Measurements from ENCODE around the gene SEL1L3.
A peak's percentile ranks its signal among the peaks of the same experiment; 100 is the strongest.

The SEL1L3 gene

DNA sequence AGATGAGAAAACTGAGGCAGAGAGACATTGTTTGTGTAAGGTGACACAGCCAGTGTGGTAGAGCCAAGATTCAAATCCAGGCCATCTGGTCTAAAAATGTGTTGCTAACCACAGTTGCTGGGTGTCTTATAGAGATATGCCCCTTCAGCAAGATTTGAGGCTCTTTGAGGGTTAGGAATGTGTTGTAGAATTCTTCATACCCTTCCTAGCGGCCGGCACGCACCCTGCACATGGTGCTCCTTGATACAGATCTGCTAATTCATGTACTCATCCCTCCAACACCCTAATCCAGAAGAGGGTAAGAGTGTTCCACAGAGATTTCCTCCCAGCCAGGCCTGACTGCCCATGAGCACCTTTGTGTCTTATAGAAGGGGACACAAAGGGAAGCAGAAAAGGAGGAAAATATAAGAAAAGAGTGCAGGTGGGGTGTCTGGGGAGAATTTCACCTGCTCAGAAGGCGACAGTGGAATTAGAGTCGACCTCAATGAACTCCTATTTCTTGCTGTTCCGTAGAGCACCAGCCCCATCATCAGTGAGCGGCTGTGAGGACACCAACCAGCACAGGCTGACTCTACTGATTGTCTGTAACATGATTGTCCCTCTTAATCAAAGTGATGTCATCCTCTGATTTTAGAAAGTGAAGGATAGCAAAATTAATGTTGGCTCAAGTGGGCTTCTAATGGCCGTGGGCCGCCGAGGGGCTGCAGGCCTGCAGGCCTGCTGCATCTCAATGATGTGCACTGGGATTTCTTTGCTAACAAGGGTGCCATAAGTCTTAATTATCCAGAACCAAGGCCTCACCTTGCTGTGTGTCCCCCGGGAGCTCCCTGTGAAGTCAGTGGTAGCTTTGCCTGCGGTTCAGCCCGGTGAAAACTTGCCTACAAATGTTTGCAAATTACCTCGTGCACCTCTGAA, 27.1 kb upstream of the SEL1L3 start:
- Histone ChIP-seq H2AFZ (ENCODE audit: low read depth, low read length) (no peak overlapping the region), H2BK15ac (ENCODE audit: low read depth, poor library complexity, severe bottlenecking) (no peak overlapping the region), H3K36me3 (ENCODE audit: control insufficient read depth in 1 of 2, insufficient read depth in 2 of 2, low read depth in 1 of 2, low read length in 2 of 2) (no peaks in the 10 kb centered on the region), H4K91ac (ENCODE audit: low read length) (no peak overlapping the region), H3K14ac (ENCODE audit: low read length in 2 of 2) (no peak overlapping the region), H3K79me1 (replicated peaks; ENCODE audit: low read length, poor library complexity, severe bottlenecking) (no peaks in the 10 kb centered on the region), H2AK5ac (ENCODE audit: low read length, severe bottlenecking) (no peak overlapping the region), H3K9me3 (ENCODE audit: control insufficient read depth, low read length) (no peaks in the 10 kb centered on the region), H3K9ac (ENCODE audit: low read length) (no peak overlapping the region), H3K18ac (ENCODE audit: low read depth in 1 of 2, low read length in 2 of 2) (no peak overlapping the region), H2BK120ac (ENCODE audit: low read depth, low read length) (no peak overlapping the region), H2BK12ac (ENCODE audit: low read length in 2 of 2) (no peak overlapping the region), H2BK5ac (ENCODE audit: low read depth, low read length, poor library complexity, severe bottlenecking) (no peak overlapping the region), H3K23ac (ENCODE audit: low read length in 2 of 2) (no peak overlapping the region), H3K27me3 (ENCODE audit: control insufficient read depth in 1 of 2, insufficient read depth in 1 of 2, low read length in 2 of 2) (no peaks in the 10 kb centered on the region), H3K4me1 (ENCODE audit: control insufficient read depth, insufficient read depth, low read depth, low read length) (peaks cover 5% of the 10 kb centered on the region), H3K4ac (ENCODE audit: low read depth in 1 of 2, low read length in 2 of 2) (no peak overlapping the region), H3K4me2 (ENCODE audit: low read length, poor library complexity, severe bottlenecking) (no peak overlapping the region), H4K8ac (ENCODE audit: low read length) (no peak overlapping the region), H3K27ac (ENCODE audit: low read length, poor library complexity, severe bottlenecking) (no peak overlapping the region), H3K4me3 (ENCODE audit: insufficient read depth in 1 of 2, low read depth in 1 of 2, low read length in 2 of 2) (no peak overlapping the region)
- 94% methylated on average over 14 of the region's 14 CpGs for WGBS
- DNase-seq = no peak

DNA sequence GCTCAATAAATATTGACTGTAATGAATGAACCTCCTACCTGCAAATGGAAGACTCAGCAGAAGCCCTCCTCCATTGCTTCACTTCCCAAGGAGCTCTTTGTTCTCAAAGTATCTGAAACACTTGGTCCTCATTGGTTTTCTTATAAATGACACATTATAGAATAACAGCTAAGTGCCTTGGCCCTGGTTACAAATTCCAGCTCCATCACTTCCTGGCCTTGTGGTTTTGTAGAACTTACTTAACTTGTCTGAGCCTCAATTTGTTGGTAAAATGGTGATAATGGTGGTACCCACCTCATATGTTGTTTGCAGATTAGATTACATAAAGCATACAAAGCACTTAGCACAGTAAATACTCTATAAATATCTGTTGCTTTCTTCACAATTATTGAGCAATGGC, 26.0 kb upstream of the SEL1L3 start:
- no peak overlapping the region for H3K23ac ChIP-seq (ENCODE audit: low read length in 2 of 2)
- H3K4me3 ChIP-seq (ENCODE audit: insufficient read depth in 1 of 2, low read depth in 1 of 2, low read length in 2 of 2) = no peak overlapping the region
- no peaks in the 10 kb centered on the region for H3K9me3 ChIP-seq (ENCODE audit: control insufficient read depth, low read length)

DNA sequence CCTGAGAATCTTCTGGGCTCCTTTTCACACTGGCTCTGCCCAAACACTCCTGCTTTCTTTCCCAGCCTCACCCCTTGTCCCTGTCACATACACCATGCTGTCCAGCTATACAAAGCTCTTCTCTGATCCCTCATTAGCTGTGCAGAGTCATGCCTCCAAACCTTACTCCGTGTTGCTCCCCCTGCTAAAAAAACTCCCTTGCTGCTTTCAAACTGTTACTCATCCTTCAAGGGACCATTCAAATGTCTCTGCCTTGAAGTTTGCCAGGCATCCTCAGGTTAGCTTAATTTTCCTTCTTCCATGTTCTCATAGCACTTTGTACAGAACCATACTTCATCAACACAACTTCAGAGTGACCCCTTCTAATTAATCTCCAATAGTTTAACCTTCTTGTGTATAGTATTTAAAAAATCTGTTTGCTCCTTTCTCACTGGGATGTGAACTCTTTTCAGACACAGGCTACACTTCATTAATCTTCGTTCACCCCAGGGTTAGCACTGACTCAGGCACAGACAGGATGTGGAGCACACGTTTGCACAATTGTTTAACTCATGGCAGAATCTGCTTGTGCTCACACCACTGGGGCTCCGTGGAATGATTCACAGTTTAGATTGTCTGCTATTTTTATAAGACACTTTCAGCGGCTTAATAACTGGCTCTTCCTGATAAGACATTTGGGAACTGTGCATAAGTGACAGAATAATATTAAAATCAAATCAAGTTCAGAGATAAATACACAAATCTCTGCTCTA, 21.4 kb upstream of the SEL1L3 start:
- H3K27me3 ChIP-seq (ENCODE audit: control insufficient read depth in 1 of 2, insufficient read depth in 1 of 2, low read length in 2 of 2) = no peaks in the 10 kb centered on the region
- H3K9me3 ChIP-seq (ENCODE audit: control insufficient read depth, low read length) = no peaks in the 10 kb centered on the region
- H2BK5ac ChIP-seq (ENCODE audit: low read depth, low read length, poor library complexity, severe bottlenecking) = no peak overlapping the region
- peak overlapping the region; percentile 39 for H3K27ac ChIP-seq (ENCODE audit: low read length, poor library complexity, severe bottlenecking)
- no peak overlapping the region for H2BK15ac ChIP-seq (ENCODE audit: low read depth, poor library complexity, severe bottlenecking)
- no peak overlapping the region for H3K23ac ChIP-seq (ENCODE audit: low read length in 2 of 2)
- WGBS = 7% methylated on average over 4 of the region's 5 CpGs
- no peak overlapping the region for H3K18ac ChIP-seq (ENCODE audit: low read depth in 1 of 2, low read length in 2 of 2)
- H4K91ac ChIP-seq (ENCODE audit: low read length) = no peak overlapping the region
- no peak overlapping the region for H3K14ac ChIP-seq (ENCODE audit: low read length in 2 of 2)
- no peak overlapping the region for H2AK5ac ChIP-seq (ENCODE audit: low read length, severe bottlenecking)
- H2BK120ac ChIP-seq (ENCODE audit: low read depth, low read length) = no peak overlapping the region
- no peak overlapping the region for H4K8ac ChIP-seq (ENCODE audit: low read length)
- no peaks in the 10 kb centered on the region for H3K36me3 ChIP-seq (ENCODE audit: control insufficient read depth in 1 of 2, insufficient read depth in 2 of 2, low read depth in 1 of 2, low read length in 2 of 2)
- peaks cover 8% of the 10 kb centered on the region for H3K4me1 ChIP-seq (ENCODE audit: control insufficient read depth, insufficient read depth, low read depth, low read length)
- H3K4ac ChIP-seq (ENCODE audit: low read depth in 1 of 2, low read length in 2 of 2) = no peak overlapping the region
- DNase-seq = peak; percentile 84
- H3K4me3 ChIP-seq (ENCODE audit: insufficient read depth in 1 of 2, low read depth in 1 of 2, low read length in 2 of 2) = no peak overlapping the region
- H3K9ac ChIP-seq (ENCODE audit: low read length) = no peak overlapping the region
- H2BK12ac ChIP-seq (ENCODE audit: low read length in 2 of 2) = no peak overlapping the region
- H3K4me2 ChIP-seq (ENCODE audit: low read length, poor library complexity, severe bottlenecking) = peak overlapping the region; percentile 13
- H3K79me1 ChIP-seq (replicated peaks; ENCODE audit: low read length, poor library complexity, severe bottlenecking) = no peaks in the 10 kb centered on the region
- H2AFZ ChIP-seq (ENCODE audit: low read depth, low read length) = no peak overlapping the region

More for the DNA sequence above, 26.0 kb upstream of the SEL1L3 start:
- Histone ChIP-seq H2AFZ (ENCODE audit: low read depth, low read length) (no peak overlapping the region), H4K8ac (ENCODE audit: low read length) (no peak overlapping the region), H2BK5ac (ENCODE audit: low read depth, low read length, poor library complexity, severe bottlenecking) (no peak overlapping the region), H3K4me2 (ENCODE audit: low read length, poor library complexity, severe bottlenecking) (no peak overlapping the region), H3K36me3 (ENCODE audit: control insufficient read depth in 1 of 2, insufficient read depth in 2 of 2, low read depth in 1 of 2, low read length in 2 of 2) (no peaks in the 10 kb centered on the region), H2BK12ac (ENCODE audit: low read length in 2 of 2) (no peak overlapping the region), H4K91ac (ENCODE audit: low read length) (no peak overlapping the region), H3K27me3 (ENCODE audit: control insufficient read depth in 1 of 2, insufficient read depth in 1 of 2, low read length in 2 of 2) (no peaks in the 10 kb centered on the region), H3K4ac (ENCODE audit: low read depth in 1 of 2, low read length in 2 of 2) (no peak overlapping the region), H2AK5ac (ENCODE audit: low read length, severe bottlenecking) (no peak overlapping the region), H2BK15ac (ENCODE audit: low read depth, poor library complexity, severe bottlenecking) (no peak overlapping the region), H3K27ac (ENCODE audit: low read length, poor library complexity, severe bottlenecking) (no peak overlapping the region), H3K4me1 (ENCODE audit: control insufficient read depth, insufficient read depth, low read depth, low read length) (peaks cover 8% of the 10 kb centered on the region), H3K14ac (ENCODE audit: low read length in 2 of 2) (no peak overlapping the region), H3K18ac (ENCODE audit: low read depth in 1 of 2, low read length in 2 of 2) (no peak overlapping the region), H3K9ac (ENCODE audit: low read length) (no peak overlapping the region), H3K79me1 (replicated peaks; ENCODE audit: low read length, poor library complexity, severe bottlenecking) (no peaks in the 10 kb centered on the region), H2BK120ac (ENCODE audit: low read depth, low read length) (no peak overlapping the region)
- DNase-seq = peak; percentile 29

- no peak overlapping the region for H4K8ac ChIP-seq (ENCODE audit: low read length)
- H4K91ac ChIP-seq (ENCODE audit: low read length) = no peak overlapping the region
- H3K9me3 ChIP-seq (ENCODE audit: control insufficient read depth, low read length) = no peaks in the 10 kb centered on the region
- 86% methylated on average over 1 of the region's 2 CpGs for WGBS
- H2BK12ac ChIP-seq (ENCODE audit: low read length in 2 of 2) = no peak overlapping the region
- no peak overlapping the region for H3K4me2 ChIP-seq (ENCODE audit: low read length, poor library complexity, severe bottlenecking)
- H3K4me1 ChIP-seq (ENCODE audit: control insufficient read depth, insufficient read depth, low read depth, low read length) = peaks cover 8% of the 10 kb centered on the region
- H3K79me1 ChIP-seq (replicated peaks; ENCODE audit: low read length, poor library complexity, severe bottlenecking) = no peaks in the 10 kb centered on the region
- no peak overlapping the region for H2AK5ac ChIP-seq (ENCODE audit: low read length, severe bottlenecking)
- no peak overlapping the region for H2BK15ac ChIP-seq (ENCODE audit: low read depth, poor library complexity, severe bottlenecking)
- no peak overlapping the region for H3K18ac ChIP-seq (ENCODE audit: low read depth in 1 of 2, low read length in 2 of 2)
- H3K14ac ChIP-seq (ENCODE audit: low read length in 2 of 2) = no peak overlapping the region
- no peak overlapping the region for H3K4ac ChIP-seq (ENCODE audit: low read depth in 1 of 2, low read length in 2 of 2)
- H3K27ac ChIP-seq (ENCODE audit: low read length, poor library complexity, severe bottlenecking) = peak overlapping the region; percentile 39
- H3K9ac ChIP-seq (ENCODE audit: low read length) = no peak overlapping the region
- H3K4me3 ChIP-seq (ENCODE audit: insufficient read depth in 1 of 2, low read depth in 1 of 2, low read length in 2 of 2) = no peak overlapping the region
- H3K36me3 ChIP-seq (ENCODE audit: control insufficient read depth in 1 of 2, insufficient read depth in 2 of 2, low read depth in 1 of 2, low read length in 2 of 2) = no peaks in the 10 kb centered on the region
- no peaks in the 10 kb centered on the region for H3K27me3 ChIP-seq (ENCODE audit: control insufficient read depth in 1 of 2, insufficient read depth in 1 of 2, low read length in 2 of 2)
- H3K23ac ChIP-seq (ENCODE audit: low read length in 2 of 2) = no peak overlapping the region
- no peak for DNase-seq
- no peak overlapping the region for H2BK120ac ChIP-seq (ENCODE audit: low read depth, low read length)
- no peak overlapping the region for H2AFZ ChIP-seq (ENCODE audit: low read depth, low read length)
- H2BK5ac ChIP-seq (ENCODE audit: low read depth, low read length, poor library complexity, severe bottlenecking) = no peak overlapping the region
Observed at GRCh38 chr4:25883565-25883964, 20.8 kb upstream of the SEL1L3 start.

Data from mesenchymal stem cell (in vitro differentiated cells and primary cell).